Right lobe of liver (tissue), 4 donors: ENCODE data around the gene CACNA2D2.

Experiments used
- POLR2A ChIP-seq: fragments of 450-650 bp; IDR thresholded peaks from one replicate; pipeline ENCODE4 v1.6.1; 2017; ENCODE audit warnings: antibody characterized with exemption, mild to moderate bottlenecking
- TF ChIP-seq, protein P1 (sequence below), 4 donors: fragments of 200-600 bp in 3 of 4; fragments of 450-650 bp in 1 of 4; IDR thresholded peaks; one replicate each; pipeline versions ENCODE4 v1.5.1 to v1.8.0; 2016 to 2022; ENCODE audit warnings: antibody characterized with exemption in 4 of 4, mild to moderate bottlenecking in 2 of 4
- donor health status: DM: no; HTN: no; CAD: no.
- donor health status: DM: no; HTN: no; CAD: no.
- donor health status: DM: no; HTN: yes; CAD: no.

DNA sequence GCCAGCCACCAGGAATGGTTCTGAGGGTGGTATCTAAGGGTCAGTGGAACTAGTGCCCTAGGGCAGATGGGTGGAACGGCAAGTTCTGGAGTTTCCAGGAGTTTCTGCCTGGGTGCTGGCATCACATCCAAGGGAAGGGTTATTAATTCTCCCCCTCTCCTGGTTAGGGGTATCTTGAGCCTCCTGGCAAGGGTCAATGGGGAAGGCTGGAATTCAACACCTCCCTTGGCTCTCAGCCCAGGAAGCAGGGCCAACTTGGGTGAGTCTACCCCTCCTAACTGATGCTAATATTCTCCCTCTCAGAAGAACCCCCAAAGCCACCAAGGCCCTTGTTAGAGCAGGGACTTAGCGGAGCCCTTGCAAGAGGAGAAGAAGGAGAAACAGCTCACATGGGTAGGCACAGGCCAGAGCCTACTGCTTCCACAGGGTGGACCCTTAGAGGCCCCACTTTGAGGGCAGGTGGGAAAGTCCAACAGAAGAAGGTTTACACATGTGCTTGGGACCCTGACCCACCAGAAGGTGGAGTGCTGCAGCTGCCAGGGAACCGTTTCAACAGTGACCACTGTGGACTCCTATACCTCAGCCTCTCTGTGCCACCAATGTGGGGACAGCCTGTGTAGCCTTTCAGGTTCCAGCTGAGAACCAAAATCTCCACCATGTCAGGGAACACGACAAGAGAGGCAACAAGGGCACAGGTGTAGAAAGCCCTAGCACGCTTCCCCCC is 147.4 kb downstream of the CACNA2D2 start:
- TF ChIP-seq, protein P1, sequence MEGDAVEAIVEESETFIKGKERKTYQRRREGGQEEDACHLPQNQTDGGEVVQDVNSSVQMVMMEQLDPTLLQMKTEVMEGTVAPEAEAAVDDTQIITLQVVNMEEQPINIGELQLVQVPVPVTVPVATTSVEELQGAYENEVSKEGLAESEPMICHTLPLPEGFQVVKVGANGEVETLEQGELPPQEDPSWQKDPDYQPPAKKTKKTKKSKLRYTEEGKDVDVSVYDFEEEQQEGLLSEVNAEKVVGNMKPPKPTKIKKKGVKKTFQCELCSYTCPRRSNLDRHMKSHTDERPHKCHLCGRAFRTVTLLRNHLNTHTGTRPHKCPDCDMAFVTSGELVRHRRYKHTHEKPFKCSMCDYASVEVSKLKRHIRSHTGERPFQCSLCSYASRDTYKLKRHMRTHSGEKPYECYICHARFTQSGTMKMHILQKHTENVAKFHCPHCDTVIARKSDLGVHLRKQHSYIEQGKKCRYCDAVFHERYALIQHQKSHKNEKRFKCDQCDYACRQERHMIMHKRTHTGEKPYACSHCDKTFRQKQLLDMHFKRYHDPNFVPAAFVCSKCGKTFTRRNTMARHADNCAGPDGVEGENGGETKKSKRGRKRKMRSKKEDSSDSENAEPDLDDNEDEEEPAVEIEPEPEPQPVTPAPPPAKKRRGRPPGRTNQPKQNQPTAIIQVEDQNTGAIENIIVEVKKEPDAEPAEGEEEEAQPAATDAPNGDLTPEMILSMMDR (IDR thresholded peaks at IDR 0.05) = no peak
- no peak for TF ChIP-seq POLR2A
